Renal pelvis (tissue), 4 donors: ENCODE measurements around the gene CRABP1. TPM values are rescaled to one million over a fixed set of nuclear protein-coding genes. Genes with fewer than 3 reads are reported as not detected.

ENCODE experiments used
- DNase-seq: peaks from one replicate; pipeline ENCODE4 v3.0.0-alpha.2; 2013
- polyA plus RNA-seq, 3 donors: library from polyadenylated mRNA; unstranded; fragments of 120-200 nt; gene quantifications; one replicate each; pipeline ENCODE4 v1.2.1, GENCODE V29; 2013; ENCODE audit not compliant: insufficient read length in 3 of 3

Gene CRABP1
- polyA plus RNA-seq, 3 donors: 44.4 to 58.1 (median 51.0) TPM

- DNase-seq: no peak
Observed at GRCh38 chr15:78341057-78341987, 1.2 kb downstream of the CRABP1 start.

DNA sequence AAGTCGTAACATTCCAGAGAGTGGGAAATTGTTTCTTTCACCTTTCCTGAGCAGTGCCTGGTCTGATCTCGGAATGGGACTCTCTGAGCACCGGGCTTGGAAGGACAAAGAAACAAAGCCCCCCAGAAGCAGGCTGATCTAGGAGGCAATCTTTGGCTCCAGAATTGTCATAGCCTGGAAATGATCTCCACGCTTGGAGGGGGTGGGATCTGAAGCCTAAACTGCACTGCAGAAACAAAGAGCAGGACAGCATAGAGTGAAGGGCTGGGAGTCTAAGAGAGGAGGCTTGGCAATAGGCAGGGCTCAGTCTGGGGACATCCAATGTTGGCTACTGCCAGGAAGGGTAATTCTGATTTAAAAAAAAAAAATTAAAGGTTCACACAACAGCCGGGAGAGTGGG is 1.9 kb downstream of the CRABP1 start:
- no peak for DNase-seq

- no peak for DNase-seq
Observed at GRCh38 chr15:78343276-78344060, 3.3 kb downstream of the CRABP1 start.

DNA sequence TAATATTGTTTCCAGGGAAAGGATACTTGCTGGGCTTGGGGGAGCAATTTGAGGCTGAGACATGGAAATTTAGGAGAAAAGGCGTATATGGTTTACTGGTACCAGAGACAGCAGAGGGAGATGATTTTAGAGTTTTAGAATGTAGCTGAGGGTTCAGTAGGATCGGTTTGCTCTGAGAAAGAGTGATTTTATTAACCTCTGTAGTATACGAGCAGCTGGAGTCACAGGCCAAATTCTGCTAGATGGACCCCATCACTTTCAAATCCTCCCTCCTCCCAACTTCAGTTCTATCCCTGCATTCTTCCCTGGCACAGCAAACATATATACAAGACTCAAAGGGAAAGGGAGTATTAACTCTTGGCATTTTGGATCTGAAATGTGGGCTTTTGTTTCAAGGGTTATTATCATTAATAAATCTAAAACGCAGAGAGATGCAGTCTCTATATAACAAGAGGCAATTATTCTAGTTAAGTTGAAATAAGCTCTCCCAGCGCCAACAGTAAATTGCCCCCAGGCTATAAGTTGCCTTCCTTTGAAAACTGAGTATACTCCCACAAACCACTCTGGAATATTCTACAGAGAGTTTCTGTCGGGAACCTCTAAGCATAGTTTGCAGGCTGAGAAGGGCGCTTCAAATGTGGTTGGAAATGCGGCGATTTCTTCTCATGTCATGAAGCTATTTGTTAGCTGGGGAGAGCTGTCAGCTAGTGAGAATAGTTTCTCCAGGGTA is 5.4 kb downstream of the CRABP1 start:
- DNase-seq: no peak

- peak; percentile 50 for DNase-seq
Observed at GRCh38 chr15:78347586-78348543, 7.7 kb downstream of the CRABP1 start.

GRCh38 chr15:78350058-78350457 is 9.9 kb downstream of the CRABP1 start:
- no peak for DNase-seq

GRCh38 chr15:78351539-78351938 is 11.4 kb downstream of the CRABP1 start:
- DNase-seq: no peak

GRCh38 chr15:78353093-78353492 is 12.9 kb downstream of the CRABP1 start:
- DNase-seq: no peak

DNA sequence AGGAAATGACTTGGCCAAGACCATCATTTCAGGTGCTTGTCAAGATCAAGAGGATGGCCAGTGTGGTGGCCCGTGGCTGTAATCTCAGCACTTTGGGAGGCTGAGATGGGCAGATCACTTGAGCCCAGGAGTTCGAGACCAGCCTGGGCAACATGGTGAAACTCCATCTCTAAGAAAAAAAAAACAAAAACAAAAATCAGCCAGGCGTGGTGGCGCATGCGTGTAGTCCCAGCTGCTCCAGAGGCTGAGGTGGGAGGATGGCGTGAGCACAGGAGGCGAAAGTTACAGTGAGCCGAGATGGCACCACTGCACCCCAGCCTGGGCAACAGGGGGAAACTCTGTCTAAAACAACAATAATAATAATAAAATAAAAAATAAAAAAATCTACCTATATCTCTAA is 15.0 kb downstream of the CRABP1 start:
- no peak for DNase-seq

GRCh38 chr15:78358102-78358870 is 18.1 kb downstream of the CRABP1 start:
- no peak for DNase-seq

- no peak for DNase-seq
Observed at GRCh38 chr15:78359041-78359808, 19.1 kb downstream of the CRABP1 start.

GRCh38 chr15:78360367-78360801 is 20.2 kb downstream of the CRABP1 start:
- DNase-seq: no peak

GRCh38 chr15:78360958-78361718 is 21.0 kb downstream of the CRABP1 start:
- no peak for DNase-seq

- DNase-seq: no peak
Observed at GRCh38 chr15:78361771-78362506, 21.8 kb downstream of the CRABP1 start.

DNA sequence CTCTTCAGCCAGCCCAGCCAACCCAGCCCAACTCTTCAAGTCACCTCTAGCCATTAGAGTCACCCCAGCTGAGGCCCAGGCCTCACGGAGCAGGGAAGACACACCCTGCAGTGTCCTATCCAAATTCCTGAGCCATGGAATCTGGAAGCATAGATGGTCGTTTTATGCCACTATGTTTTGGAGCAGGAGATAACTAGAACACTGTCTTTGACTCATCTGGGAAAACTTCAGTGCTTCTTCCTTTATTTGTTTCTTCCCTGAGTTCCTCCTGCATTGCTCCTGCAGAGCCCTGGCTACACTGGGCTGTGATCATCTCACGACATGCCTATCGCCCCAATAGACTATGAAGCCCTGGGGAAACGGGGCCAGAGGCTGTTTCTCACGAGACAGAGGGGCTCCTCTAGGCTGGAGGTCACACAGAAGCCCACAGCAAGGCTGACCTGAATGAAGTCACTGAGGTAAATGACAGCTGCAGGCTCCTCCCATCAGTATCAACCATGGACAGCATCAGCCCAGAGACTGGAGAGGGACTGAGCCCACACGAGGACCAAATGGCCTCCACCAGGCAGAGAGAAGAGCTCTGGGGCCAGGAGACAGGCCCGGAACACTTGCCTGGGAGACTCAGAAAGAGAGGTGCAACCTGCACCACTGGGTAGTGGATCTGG is 22.7 kb downstream of the CRABP1 start:
- DNase-seq: no peak

DNA sequence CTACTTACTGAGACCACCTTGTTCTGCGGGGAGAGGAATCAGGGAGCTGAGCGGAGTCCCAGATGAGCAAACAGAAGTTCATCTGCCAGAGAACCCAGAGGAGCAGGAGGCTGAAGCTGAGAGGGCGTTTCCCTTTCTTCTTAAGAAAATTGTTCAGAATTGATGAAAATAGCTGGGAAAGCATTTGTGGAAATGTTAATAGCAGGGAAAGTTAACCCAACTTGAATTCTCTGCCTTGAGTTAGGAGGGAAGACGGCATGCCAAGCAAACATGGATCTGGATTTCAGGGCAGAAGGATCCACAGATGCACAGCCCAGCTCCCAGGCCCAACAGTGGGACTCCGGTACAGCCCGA is 23.2 kb downstream of the CRABP1 start:
- no peak for DNase-seq

GRCh38 chr15:78364233-78364632 is 24.1 kb downstream of the CRABP1 start:
- DNase-seq: no peak
